Thoracic aorta (tissue), 2 donors: ENCODE results near the gene CDKL1. TPM values are rescaled to one million over a fixed set of nuclear protein-coding genes. Genes with fewer than 3 reads are reported as not detected.

ENCODE experiments used
- ATAC-seq: fragments of 150-250 bp; one replicate; pipeline ENCODE4 v1.8.0; 2017; ENCODE audit warnings: low read depth; ENCODE audit not compliant: insufficient number of reproducible peaks, low FRiP score
- DNase-seq: peaks from one replicate; pipeline ENCODE4 v3.0.0-alpha.2; 2020; ENCODE audit warnings: low spot score
- H3K27ac ChIP-seq, 2 donors: fragments of 200-600 bp; sonication (generic); 1 replicate in 1 of 2; 2 replicates in 1 of 2; pipeline ENCODE4 v1.5.1; 2016; ENCODE audit warnings: mild to moderate bottlenecking in 2 of 2, moderate library complexity in 2 of 2
- H3K27me3 ChIP-seq: fragments of 200-600 bp; sonication (generic); replicated peaks from 2 replicates; pipeline ENCODE4 v1.6.0; 2016; ENCODE audit warnings: mild to moderate bottlenecking; ENCODE audit not compliant: insufficient read depth
- H3K36me3 ChIP-seq: fragments of 200-600 bp; sonication (generic); one replicate; pipeline ENCODE4 v1.5.1; 2016
- H3K4me1 ChIP-seq, 2 donors: fragments of 200-600 bp; sonication (generic); 1 replicate in 1 of 2; 2 replicates in 1 of 2; pipeline versions ENCODE4 v1.5.1 to v1.6.0; 2016; ENCODE audit warnings: low read depth in 2 of 2, mild to moderate bottlenecking in 1 of 2; ENCODE audit not compliant: control insufficient read depth in 1 of 2
- H3K4me3 ChIP-seq: fragments of 200-600 bp; sonication (generic); 2 replicates; pipeline ENCODE4 v1.5.1; 2016; ENCODE audit warnings: mild to moderate bottlenecking
- H3K9me3 ChIP-seq: fragments of 200-600 bp; sonication (generic); 2 replicates; pipeline ENCODE4 v1.5.1; 2016
- CTCF ChIP-seq: fragments of 200-600 bp; sonication (generic); IDR thresholded peaks from one replicate; pipeline ENCODE4 v1.5.1; 2019; ENCODE audit warnings: antibody characterized with exemption
- total RNA-seq, 2 donors: library from RNA; depleted of rRNA; stranded (reverse); fragments of >200 nt; gene quantifications; one replicate each; pipeline versions ENCODE4 v1.1.0 to v1.2.3, GENCODE V29; 2016

CDKL1 gene
- total RNA-seq: 1 to 10 TPM; 2.8 to 8.1 TPM

- Histone ChIP-seq H3K9me3 (no peaks in the 10 kb centered on the region), H3K36me3 (no peaks in the 10 kb centered on the region), H3K4me1 (peaks cover 3 to 33% of the 10 kb centered on the region in 2 donors), H3K27ac (peak within 1 kb of the TSS; percentile 15 to 46), H3K27me3 (no peaks in the 10 kb centered on the region), H3K4me3 (peak within 1 kb of the TSS; percentile 91)
- TF ChIP-seq CTCF: no peak
- ATAC-seq (no peak), DNase-seq (no peak)
Observed at GRCh38 chr14:50396631-50397389, at the start of gene CDKL1. Gene CDKL1, minus strand, starts transcription at chr14:50396881. Its CDS starts 1,013 bp downstream, at chr14:50395868.

GRCh38 chr14:50434528-50434927 lies 37.8 kb upstream of the CDKL1 start:
- no peak for TF ChIP-seq CTCF
- peaks cover 33% of the 10 kb centered on the region for H3K36me3 ChIP-seq
- DNase-seq: no peak
- ATAC-seq: no peak
- H3K4me3 ChIP-seq: no peak overlapping the region
- no peaks in the 10 kb centered on the region for H3K4me1 ChIP-seq
- H3K27ac ChIP-seq: no peak overlapping the region
- H3K9me3 ChIP-seq: no peaks in the 10 kb centered on the region
- H3K27me3 ChIP-seq: no peaks in the 10 kb centered on the region

GRCh38 chr14:50432131-50432530 lies 35.5 kb upstream of the CDKL1 start:
- H3K36me3 ChIP-seq: peaks cover 23% of the 10 kb centered on the region
- no peak for TF ChIP-seq CTCF
- no peaks in the 10 kb centered on the region for H3K4me1 ChIP-seq
- DNase-seq: no peak
- H3K27ac ChIP-seq: no peak overlapping the region
- no peak for ATAC-seq
- H3K27me3 ChIP-seq: no peaks in the 10 kb centered on the region
- H3K9me3 ChIP-seq: no peaks in the 10 kb centered on the region
- no peak overlapping the region for H3K4me3 ChIP-seq

- H3K36me3 ChIP-seq: peaks cover 21% of the 10 kb centered on the region
- H3K27me3 ChIP-seq: no peaks in the 10 kb centered on the region
- ATAC-seq (no peak), DNase-seq (no peak)
- no peaks in the 10 kb centered on the region for H3K4me1 ChIP-seq
- no peak overlapping the region for H3K4me3 ChIP-seq
- H3K9me3 ChIP-seq: no peaks in the 10 kb centered on the region
- no peak for TF ChIP-seq CTCF
- H3K27ac ChIP-seq: no peak overlapping the region
Observed at GRCh38 chr14:50425816-50426215, 29.1 kb upstream of the CDKL1 start.

- no peaks in the 10 kb centered on the region for H3K27me3 ChIP-seq
- TF ChIP-seq CTCF: no peak
- H3K4me3 ChIP-seq: no peak overlapping the region
- ATAC-seq (no peak), DNase-seq (no peak)
- peaks cover 24% of the 10 kb centered on the region for H3K36me3 ChIP-seq
- no peaks in the 10 kb centered on the region for H3K4me1 ChIP-seq
- no peak overlapping the region for H3K27ac ChIP-seq
- H3K9me3 ChIP-seq: no peaks in the 10 kb centered on the region
Observed at GRCh38 chr14:50425105-50425504, 28.4 kb upstream of the CDKL1 start.
